ENCODE data around the gene GNA12.

DNA sequence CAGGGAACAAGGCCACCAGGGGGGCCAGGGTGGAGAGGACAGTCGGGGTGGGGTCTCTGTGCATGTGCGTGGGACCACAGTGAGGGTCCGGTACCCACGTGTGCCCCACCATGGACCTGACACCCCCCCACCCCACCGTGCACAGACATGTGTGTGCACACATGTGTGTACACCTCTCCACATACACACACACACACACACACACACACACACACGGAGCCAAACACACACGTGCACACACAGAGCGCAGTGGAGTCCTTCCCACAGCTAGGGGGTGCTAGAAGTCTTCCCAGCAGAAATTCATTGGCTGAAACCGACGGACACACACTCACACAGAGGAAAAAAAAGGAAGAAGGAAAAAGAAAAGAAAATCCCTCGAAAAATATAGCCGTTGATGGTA, 42.8 kb upstream of the GNA12 start:
- TF ChIP-seq, protein P1, sequence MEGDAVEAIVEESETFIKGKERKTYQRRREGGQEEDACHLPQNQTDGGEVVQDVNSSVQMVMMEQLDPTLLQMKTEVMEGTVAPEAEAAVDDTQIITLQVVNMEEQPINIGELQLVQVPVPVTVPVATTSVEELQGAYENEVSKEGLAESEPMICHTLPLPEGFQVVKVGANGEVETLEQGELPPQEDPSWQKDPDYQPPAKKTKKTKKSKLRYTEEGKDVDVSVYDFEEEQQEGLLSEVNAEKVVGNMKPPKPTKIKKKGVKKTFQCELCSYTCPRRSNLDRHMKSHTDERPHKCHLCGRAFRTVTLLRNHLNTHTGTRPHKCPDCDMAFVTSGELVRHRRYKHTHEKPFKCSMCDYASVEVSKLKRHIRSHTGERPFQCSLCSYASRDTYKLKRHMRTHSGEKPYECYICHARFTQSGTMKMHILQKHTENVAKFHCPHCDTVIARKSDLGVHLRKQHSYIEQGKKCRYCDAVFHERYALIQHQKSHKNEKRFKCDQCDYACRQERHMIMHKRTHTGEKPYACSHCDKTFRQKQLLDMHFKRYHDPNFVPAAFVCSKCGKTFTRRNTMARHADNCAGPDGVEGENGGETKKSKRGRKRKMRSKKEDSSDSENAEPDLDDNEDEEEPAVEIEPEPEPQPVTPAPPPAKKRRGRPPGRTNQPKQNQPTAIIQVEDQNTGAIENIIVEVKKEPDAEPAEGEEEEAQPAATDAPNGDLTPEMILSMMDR (IDR thresholded peaks at IDR 0.05; ENCODE audit: insufficient read depth, low read length, poor library complexity, severe bottlenecking) = peak; percentile 99
- no peak for TF ChIP-seq EZH2phosphoT487 (conservative IDR thresholded peaks at IDR 0.05; ENCODE audit: low read length)

Measured in SU-DHL-6 (cell line).